K562 (cell line): ENCODE results near the gene CNIH4. TPM values are rescaled to one million over a fixed set of nuclear protein-coding genes. Genes with fewer than 3 reads are reported as not detected.

ENCODE experiments used
- DNMT1 ChIP-seq: fragments of 450-650 bp; IDR thresholded peaks from 2 replicates; pipeline ENCODE4 v1.6.1; 2016; ENCODE audit warnings: antibody characterized with exemption, mild to moderate bottlenecking
- DPF2 ChIP-seq: fragments of 450-650 bp; IDR thresholded peaks from 2 replicates; pipeline ENCODE4 v1.6.1; 2016
- ETS2 ChIP-seq: IDR thresholded peaks from 2 replicates; pipeline ENCODE4 v1.6.1; 2016; ENCODE audit warnings: borderline replicate concordance, missing genetic modification characterization, mild to moderate bottlenecking, moderate library complexity, missing compliant biosample characterization; ENCODE audit not compliant: poor library complexity, severe bottlenecking
- GATAD2B ChIP-seq: fragments of 450-650 bp; IDR thresholded peaks from 2 replicates; pipeline ENCODE4 v1.6.1; 2017; ENCODE audit warnings: mild to moderate bottlenecking, borderline replicate concordance
- MAZ ChIP-seq, 2 experiments: fragments of 450-650 bp in 1 of 2; sonication (generic) in 1 of 2; formaldehyde crosslinking; IDR thresholded peaks in 1 of 2; conservative IDR thresholded peaks in 1 of 2; 2 replicates each; pipeline versions ENCODE4 v1.4.0 to v1.5.0; 2020; ENCODE audit warnings: mild to moderate bottlenecking in 1 of 2, missing genetic modification reagents in 1 of 2
- MCM3 ChIP-seq: fragments of 450-650 bp; IDR thresholded peaks from 2 replicates; pipeline ENCODE4 v1.6.1; 2016
- NFYB ChIP-seq: IDR thresholded peaks from 2 replicates; pipeline ENCODE4 v1.6.1; 2011; ENCODE audit warnings: mild to moderate bottlenecking, moderate library complexity; ENCODE audit not compliant: insufficient read length; ENCODE audit errors: extremely low read depth
- PHB2 ChIP-seq: fragments of 450-650 bp; IDR thresholded peaks from 2 replicates; pipeline ENCODE4 v1.6.1; 2017; ENCODE audit warnings: low read depth
- RFX5 ChIP-seq: IDR thresholded peaks from 2 replicates; pipeline ENCODE4 v1.6.1; 2011; ENCODE audit warnings: low read depth, mild to moderate bottlenecking, improper control_type of control experiment, low read length
- TFAM ChIP-seq: fragments of 250-450 bp; sonication (Bioruptor Pico); conservative IDR thresholded peaks from 2 replicates; pipeline ENCODE4 v1.5.0; 2021; ENCODE audit warnings: mild to moderate bottlenecking, moderate library complexity
- TGIF2 ChIP-seq: sonication (generic); formaldehyde crosslinking; IDR thresholded peaks from 2 replicates; pipeline ENCODE4 v1.8.1; 2022; ENCODE audit warnings: mild to moderate bottlenecking, missing genetic modification reagents, moderate library complexity
- ZBTB40 ChIP-seq, 2 experiments: fragments of 450-650 bp in 1 of 2; sonication (generic) in 1 of 2; formaldehyde crosslinking in 1 of 2; IDR thresholded peaks; 2 replicates each; pipeline versions ENCODE4 v1.7.1 to v1.9.0; 2016 to 2022; ENCODE audit warnings: inconsistent platforms in 1 of 2, mild to moderate bottlenecking in 1 of 2, missing genetic modification reagents in 1 of 2
- ZFX ChIP-seq: sonication (generic); formaldehyde crosslinking; IDR thresholded peaks from 2 replicates; pipeline ENCODE4 v1.8.0; 2022; ENCODE audit warnings: mild to moderate bottlenecking, missing genetic modification reagents, moderate library complexity
- ZKSCAN1 ChIP-seq: fragments of 150-350 bp; IDR thresholded peaks from 2 replicates; pipeline ENCODE4 v1.6.1; 2016; ENCODE audit warnings: low read depth, low read length
- ZNF174 ChIP-seq: fragments of 250-450 bp; sonication (Bioruptor Pico); IDR thresholded peaks from 2 replicates; pipeline ENCODE4 v1.4.0; 2020; ENCODE audit warnings: mild to moderate bottlenecking
- ZNF232 ChIP-seq: sonication (generic); formaldehyde crosslinking; IDR thresholded peaks from 2 replicates; pipeline ENCODE4 v1.8.0; 2022; ENCODE audit warnings: mild to moderate bottlenecking, missing genetic modification reagents
- ZNF274 ChIP-seq: IDR thresholded peaks from 2 replicates; pipeline ENCODE4 v1.6.1; 2011; ENCODE audit warnings: low read depth, mild to moderate bottlenecking, low read length, moderate library complexity, borderline replicate concordance
- ZNF3 ChIP-seq: fragments of 250-450 bp; sonication (Bioruptor Pico); IDR thresholded peaks from 2 replicates; pipeline ENCODE4 v1.5.0; 2021; ENCODE audit warnings: mild to moderate bottlenecking, moderate library complexity
- ZNF445 ChIP-seq: fragments of 250-450 bp; sonication (Bioruptor Pico); IDR thresholded peaks from 2 replicates; pipeline ENCODE4 v1.4.0; 2020; ENCODE audit warnings: low read depth, mild to moderate bottlenecking, moderate library complexity
- ZNF551 ChIP-seq: fragments of 250-450 bp; sonication (Bioruptor Pico); IDR thresholded peaks from 2 replicates; pipeline ENCODE4 v1.5.0; 2021; ENCODE audit warnings: mild to moderate bottlenecking, moderate library complexity
- polyA plus RNA-seq, 8 experiments: library from polyadenylated mRNA; depleted of rRNA in 4 of 8; stranded (reverse) in 5 of 8; unstranded in 3 of 8; fragments of >200 nt; fragmentation: Nextera tagmentation in 2 of 8; fragmentation: Illumina TruSeq in 1 of 8; extraction: Ambion mirVana in 2 of 8; extraction: Trizol in 1 of 8; gene quantifications; 2 replicates each; pipeline versions ENCODE4 v1.2.1 to v1.2.3, GENCODE V29; 2011 to 2014; ENCODE audit warnings: inconsistent platforms in 1 of 8, missing spikeins in 1 of 8
- total RNA-seq, 7 experiments: library from RNA; depleted of rRNA in 6 of 7; stranded (reverse); fragments of >200 nt in 6 of 7; fragmentation: Illumina TruSeq in 2 of 7; extraction: Trizol in 2 of 7; gene quantifications; 2 replicates each; pipeline versions ENCODE4 v1.2.1 to v1.2.3, GENCODE V29; 2011 to 2021; ENCODE audit warnings: low replicate concordance in 1 of 7

The CNIH4 gene
- total and polyA plus RNA-seq, 9 of the 15 experiments (the other 6 are each of a cell fraction or from before 2014, with no cell fraction given): 41.3 to 266 (median 61.1) TPM

DNA sequence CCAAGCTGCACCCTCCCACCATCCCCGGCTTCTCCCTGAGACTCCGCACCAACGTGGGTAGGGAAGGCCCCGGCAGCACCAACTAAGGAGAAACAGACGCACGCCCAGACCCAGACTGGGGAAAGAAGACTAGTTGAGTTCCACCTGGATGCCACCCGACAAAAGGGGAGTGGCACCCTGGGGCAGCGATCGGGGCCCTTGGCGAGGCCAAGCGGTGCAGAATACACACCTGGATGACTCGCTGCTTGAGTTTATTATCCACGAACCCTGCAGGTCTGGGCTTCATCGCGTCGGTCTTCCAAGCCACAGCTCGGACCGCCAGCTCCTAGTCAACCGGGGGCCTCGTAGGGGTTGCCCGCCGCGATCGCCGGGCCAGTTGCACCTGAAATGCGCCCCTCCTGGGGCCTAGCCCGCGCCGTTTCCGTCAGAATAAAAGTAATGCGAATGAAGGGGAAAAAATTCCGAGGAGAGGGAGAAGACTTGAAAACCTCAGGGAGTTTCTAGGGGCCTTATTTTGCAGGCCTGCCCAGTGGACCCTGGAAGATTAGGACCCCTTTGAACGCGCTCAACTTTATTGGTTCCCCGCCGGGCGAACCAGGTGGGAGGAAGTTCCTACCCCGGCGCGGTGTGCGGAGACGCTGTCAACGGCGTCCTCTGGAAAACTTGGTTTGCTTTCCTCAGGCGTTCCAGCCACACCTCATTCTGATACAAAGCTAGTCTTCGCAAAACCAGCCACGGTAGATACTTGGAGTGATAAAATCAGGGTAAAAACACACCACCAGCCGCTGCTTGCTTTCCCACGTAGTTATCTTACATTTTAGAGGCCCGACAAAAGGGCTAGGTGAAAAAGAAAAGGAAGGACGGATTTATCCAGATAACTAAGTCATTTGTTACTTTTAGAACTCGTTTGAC is 26.6 kb upstream of the CNIH4 start, which contains the start of gene NVL (continued):
- peak; percentile 100 for TF ChIP-seq ZBTB40 (IDR thresholded peaks at IDR 0.05)
- peak; percentile 100 for TF ChIP-seq ZBTB40 (CRISPR knock-in tag; IDR thresholded peaks at IDR 0.05)
- TF ChIP-seq ZNF232 (CRISPR knock-in tag): no peak; the same call in 1 of the 2 replicates
- peak; percentile 73 to 74; a peak in 3 of 4 replicates for TF ChIP-seq MAZ (CRISPR knock-in tag; conservative IDR thresholded peaks at IDR 0.05 in 1 of 2, IDR thresholded peaks at IDR 0.05 in 1 of 2)
- no peak for TF ChIP-seq ZNF3 (CRISPR knock-in tag)
- peak; percentile 82 for TF ChIP-seq ZFX (CRISPR knock-in tag)
- TF ChIP-seq ZKSCAN1: peak; percentile 96
- TF ChIP-seq ZNF274: no peak
- TF ChIP-seq TGIF2: no peak; the same call in 1 of the 2 replicates
- TF ChIP-seq PHB2: no peak
- peak; percentile 36 for TF ChIP-seq NFYB
- no peak for TF ChIP-seq ZNF551 (CRISPR knock-in tag)
- TF ChIP-seq ZNF445 (CRISPR knock-in tag): no peak
- no peak for TF ChIP-seq RFX5
- peak; percentile 88; the same call in 1 of the 2 replicates for TF ChIP-seq ZNF174 (CRISPR knock-in tag)
- TF ChIP-seq DNMT1: no peak
- no peak for TF ChIP-seq MCM3
- no peak for TF ChIP-seq TFAM (CRISPR knock-in tag)
- TF ChIP-seq DPF2: peak; percentile 55
- peak; percentile 45; the same call in 1 of the 2 replicates for TF ChIP-seq GATAD2B
- no peak for TF ChIP-seq ETS2 (tag)
